BJ (cell line): ENCODE results near the gene RGS17. TPM values are rescaled to one million over a fixed set of nuclear protein-coding genes. Genes with fewer than 3 reads are reported as not detected.

Experiments
- CTCF ChIA-PET: fragments of 350-600 bp; formaldehyde crosslinking; extraction: SDS; loops from one replicate; lab custom pipeline; 2021; ENCODE audit warnings: antibody characterized with exemption, inconsistent platforms; lab: Yijun Ruan, JAX
- POLR2A ChIA-PET: fragments of 300-600 bp; sonication (Branson Sonifier 250); formaldehyde crosslinking; extraction: SDS; loops from one replicate; lab custom pipeline; 2021; ENCODE audit warnings: antibody characterized with exemption; lab: Charles Lee
- DNase-seq: peaks from one replicate; pipeline ENCODE4 v3.0.0-alpha.2; 2011; ENCODE audit warnings: low read depth
- H3K27me3 ChIP-seq: 2 replicates; pipeline ENCODE4 v1.6.0; 2011; ENCODE audit warnings: low read length; ENCODE audit not compliant: control insufficient read depth, insufficient read depth
- H3K36me3 ChIP-seq: 2 replicates; pipeline ENCODE4 v1.5.1; 2011; ENCODE audit warnings: low read length; ENCODE audit not compliant: control insufficient read depth, insufficient read depth
- H3K4me3 ChIP-seq: 2 replicates; pipeline ENCODE4 v1.5.1; 2011; ENCODE audit warnings: low read depth, mild to moderate bottlenecking, control low read depth, low read length
- polyA plus RNA-seq: library from polyadenylated mRNA; depleted of rRNA; stranded (reverse); fragments of >200 nt; gene quantifications from 2 replicates; pipeline ENCODE4 v1.2.3, GENCODE V29; 2011
- TF ChIP-seq, protein P1 (sequence below): IDR thresholded peaks from 2 replicates; pipeline ENCODE4 v1.5.1; 2011; ENCODE audit warnings: low read depth, mild to moderate bottlenecking, control low read depth, inconsistent platforms, low read length, moderate library complexity; ENCODE audit not compliant: insufficient read depth

RGS17 gene
- polyA plus RNA-seq, 1 experiment, result 0.09 TPM

DNA sequence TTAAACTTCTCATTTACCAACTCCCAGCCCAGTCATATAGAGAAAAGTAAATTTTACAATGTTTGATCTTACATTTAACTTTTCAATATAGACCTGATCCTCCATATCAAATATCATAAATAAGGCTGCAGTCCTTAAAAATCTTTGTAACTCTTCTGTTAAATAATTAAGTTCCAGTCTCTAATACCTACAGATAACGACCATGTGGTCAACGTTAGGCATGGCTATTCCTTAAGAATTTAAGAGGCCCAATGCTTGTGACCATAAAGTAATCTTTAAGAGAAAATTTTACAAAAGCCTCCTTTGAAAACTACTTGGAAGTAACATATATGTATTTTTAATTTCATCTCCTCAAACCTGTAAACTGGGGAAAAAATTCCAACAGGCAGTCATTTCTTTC, 149.9 kb downstream of the RGS17 start:
- ChIA-PET CTCF (no interaction called here), POLR2A (no interaction called here)
- no peaks in the 10 kb centered on the region for H3K27me3 ChIP-seq
- H3K36me3 ChIP-seq, result no peaks in the 10 kb centered on the region
- peak overlapping the region; percentile 60 for H3K4me3 ChIP-seq
- DNase-seq, result no peak
- TF ChIP-seq, protein P1, sequence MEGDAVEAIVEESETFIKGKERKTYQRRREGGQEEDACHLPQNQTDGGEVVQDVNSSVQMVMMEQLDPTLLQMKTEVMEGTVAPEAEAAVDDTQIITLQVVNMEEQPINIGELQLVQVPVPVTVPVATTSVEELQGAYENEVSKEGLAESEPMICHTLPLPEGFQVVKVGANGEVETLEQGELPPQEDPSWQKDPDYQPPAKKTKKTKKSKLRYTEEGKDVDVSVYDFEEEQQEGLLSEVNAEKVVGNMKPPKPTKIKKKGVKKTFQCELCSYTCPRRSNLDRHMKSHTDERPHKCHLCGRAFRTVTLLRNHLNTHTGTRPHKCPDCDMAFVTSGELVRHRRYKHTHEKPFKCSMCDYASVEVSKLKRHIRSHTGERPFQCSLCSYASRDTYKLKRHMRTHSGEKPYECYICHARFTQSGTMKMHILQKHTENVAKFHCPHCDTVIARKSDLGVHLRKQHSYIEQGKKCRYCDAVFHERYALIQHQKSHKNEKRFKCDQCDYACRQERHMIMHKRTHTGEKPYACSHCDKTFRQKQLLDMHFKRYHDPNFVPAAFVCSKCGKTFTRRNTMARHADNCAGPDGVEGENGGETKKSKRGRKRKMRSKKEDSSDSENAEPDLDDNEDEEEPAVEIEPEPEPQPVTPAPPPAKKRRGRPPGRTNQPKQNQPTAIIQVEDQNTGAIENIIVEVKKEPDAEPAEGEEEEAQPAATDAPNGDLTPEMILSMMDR, result no peak

DNA sequence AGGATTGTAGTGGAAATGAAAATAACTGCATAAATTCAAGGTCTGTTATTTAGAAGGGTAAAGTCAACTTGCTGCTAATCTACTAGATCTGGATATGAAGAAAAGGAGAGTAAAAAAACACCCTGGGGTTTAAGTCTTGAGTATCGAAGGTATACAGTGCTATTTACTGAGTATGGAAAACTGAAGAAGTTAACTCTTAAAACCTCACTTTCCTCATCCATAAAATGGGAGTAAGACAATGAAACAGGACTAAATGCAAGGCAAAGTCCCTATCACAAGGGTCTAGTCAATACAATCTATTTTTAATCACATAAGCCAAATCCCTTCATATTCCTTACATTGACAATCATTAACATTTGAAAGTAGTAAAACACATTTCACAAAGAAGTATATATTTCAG, 150.4 kb downstream of the RGS17 start:
- ChIA-PET CTCF (no interaction called here), POLR2A (no interaction called here)
- no peak for DNase-seq
- TF ChIP-seq, protein P1, result no peak
- Histone ChIP-seq H3K27me3 (no peaks in the 10 kb centered on the region), H3K36me3 (no peaks in the 10 kb centered on the region), H3K4me3 (no peak overlapping the region; the same call in 1 of the 2 replicates)

DNA sequence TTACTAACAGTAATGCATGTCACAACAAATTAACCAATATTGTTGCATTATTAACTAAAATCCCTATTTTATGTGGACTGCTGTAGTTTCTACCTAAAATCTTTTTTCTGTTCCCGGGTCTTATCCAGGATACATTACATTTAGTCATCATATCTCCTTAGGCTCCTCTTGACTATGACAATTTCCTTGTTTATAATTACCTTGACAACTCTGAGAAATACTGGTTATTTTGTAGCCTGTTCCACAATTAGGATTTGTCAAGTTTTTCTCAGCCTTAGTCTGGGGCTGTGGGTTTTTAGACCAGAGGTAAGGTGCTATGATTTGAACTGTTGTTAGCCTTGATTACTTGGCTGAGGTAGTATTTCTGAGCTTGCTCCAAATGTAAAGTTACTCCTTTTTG, 152.0 kb downstream of the RGS17 start:
- CTCF ChIA-PET, result interaction anchor here (1.0 to 1.1 kb wide), 2 partner anchors 25 to 82 kb away, joined by 3 to 5 read pairs; no protein-coding TSS in a partner anchor
- no peak for DNase-seq

DNA sequence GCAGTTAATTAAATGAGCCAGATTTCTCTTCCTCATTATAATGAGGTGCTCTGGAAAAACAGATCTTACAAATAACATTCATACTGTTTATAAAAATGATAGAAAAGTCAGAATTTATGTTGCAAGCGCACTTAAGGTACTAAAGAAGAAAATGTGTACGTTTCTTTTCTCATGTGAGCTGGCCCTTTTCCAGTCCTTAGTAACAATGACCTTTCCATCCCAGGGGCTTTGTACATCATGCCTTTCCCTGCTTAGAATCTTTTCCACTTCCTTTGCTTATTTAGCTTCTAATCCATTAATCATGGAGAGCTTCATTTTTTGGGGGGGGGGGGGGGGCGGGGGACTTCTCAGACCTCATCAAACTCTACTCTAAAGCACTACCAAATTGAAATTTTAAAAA, 153.0 kb downstream of the RGS17 start:
- DNase-seq, result no peak
- Histone ChIP-seq H3K4me3 (no peak overlapping the region), H3K27me3 (no peaks in the 10 kb centered on the region), H3K36me3 (no peaks in the 10 kb centered on the region)
- ChIA-PET CTCF (no interaction called here), POLR2A (no interaction called here)
- TF ChIP-seq, protein P1, result no peak

More for the DNA sequence above, 152.0 kb downstream of the RGS17 start:
- POLR2A ChIA-PET, result no interaction called here
- TF ChIP-seq, protein P1, result no peak
- Histone ChIP-seq H3K4me3 (no peak overlapping the region), H3K27me3 (no peaks in the 10 kb centered on the region), H3K36me3 (no peaks in the 10 kb centered on the region)

DNA sequence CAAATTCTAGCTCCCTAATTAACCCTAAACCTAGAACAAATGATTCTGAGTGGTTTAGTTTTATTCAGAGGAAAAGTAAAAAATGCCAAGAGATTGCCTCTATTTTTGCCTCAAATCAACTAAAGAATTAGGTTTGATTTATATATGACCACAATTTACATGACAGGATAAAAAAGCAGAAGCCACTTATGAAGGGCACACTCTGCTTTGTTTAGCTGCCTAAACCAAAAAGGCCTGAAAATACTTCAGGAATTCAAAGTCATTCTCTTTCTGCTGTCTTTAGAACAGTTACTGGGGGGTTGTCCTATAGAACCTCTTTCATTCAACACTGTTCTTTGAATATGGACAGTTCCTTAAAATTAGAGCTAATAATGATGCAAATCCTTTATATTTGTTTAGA, 153.5 kb downstream of the RGS17 start:
- Histone ChIP-seq H3K36me3 (no peaks in the 10 kb centered on the region), H3K4me3 (no peak overlapping the region), H3K27me3 (no peaks in the 10 kb centered on the region)
- ChIA-PET CTCF (interaction anchor here (0.6 kb wide), 1 partner anchor 1189 kb away, joined by 3 read pairs; no protein-coding TSS in a partner anchor), POLR2A (no interaction called here)
- no peak for DNase-seq
- TF ChIP-seq, protein P1, result no peak
